ENCODE data around the gene ZC3H12C. TPM values are rescaled to one million over a fixed set of nuclear protein-coding genes. Genes with fewer than 3 reads are reported as not detected.

ZC3H12C gene
- total RNA-seq, 1 donor from 2014 or later = 10.2 TPM

- Histone ChIP-seq H3K27me3 (ENCODE audit: control insufficient read depth, insufficient read depth, low read length) (no peaks in the 10 kb centered on the region), H3K36me3 (ENCODE audit: control insufficient read depth, insufficient read depth, low read length) (no peaks in the 10 kb centered on the region), H3K4me3 (ENCODE audit: low read depth, low read length) (no peak overlapping the region)
- no peak for TF ChIP-seq CTCF (IDR thresholded peaks at IDR 0.05; ENCODE audit: insufficient read depth, low read length, poor library complexity, severe bottlenecking)
- no peak for DNase-seq (ENCODE audit: low read depth)
Measured at GRCh38 chr11:110074499-110074898, 18.7 kb upstream of the ZC3H12C start.

- DNase-seq (ENCODE audit: low read depth) = no peak
- Histone ChIP-seq H3K4me3 (ENCODE audit: low read depth, low read length) (no peak overlapping the region), H3K27me3 (ENCODE audit: control insufficient read depth, insufficient read depth, low read length) (no peaks in the 10 kb centered on the region), H3K36me3 (ENCODE audit: control insufficient read depth, insufficient read depth, low read length) (no peaks in the 10 kb centered on the region)
- TF ChIP-seq CTCF (IDR thresholded peaks at IDR 0.05; ENCODE audit: insufficient read depth, low read length, poor library complexity, severe bottlenecking) = no peak
Measured at GRCh38 chr11:110075105-110075846, 17.9 kb upstream of the ZC3H12C start.

- no peak for TF ChIP-seq CTCF (IDR thresholded peaks at IDR 0.05; ENCODE audit: insufficient read depth, low read length, poor library complexity, severe bottlenecking)
- Histone ChIP-seq H3K4me3 (ENCODE audit: low read depth, low read length) (no peak overlapping the region), H3K27me3 (ENCODE audit: control insufficient read depth, insufficient read depth, low read length) (no peaks in the 10 kb centered on the region), H3K36me3 (ENCODE audit: control insufficient read depth, insufficient read depth, low read length) (no peaks in the 10 kb centered on the region)
- no peak for DNase-seq (ENCODE audit: low read depth)
Measured at GRCh38 chr11:110075847-110076208, 17.4 kb upstream of the ZC3H12C start.

GRCh38 chr11:110076371-110076965 is 16.7 kb upstream of the ZC3H12C start:
- no peak for DNase-seq (ENCODE audit: low read depth)

GRCh38 chr11:110077346-110077745 is 15.8 kb upstream of the ZC3H12C start:
- Histone ChIP-seq H3K27me3 (ENCODE audit: control insufficient read depth, insufficient read depth, low read length) (no peaks in the 10 kb centered on the region), H3K4me3 (ENCODE audit: low read depth, low read length) (no peak overlapping the region), H3K36me3 (ENCODE audit: control insufficient read depth, insufficient read depth, low read length) (no peaks in the 10 kb centered on the region)
- DNase-seq (ENCODE audit: low read depth) = no peak
- no peak for TF ChIP-seq CTCF (IDR thresholded peaks at IDR 0.05; ENCODE audit: insufficient read depth, low read length, poor library complexity, severe bottlenecking)

More at GRCh38 chr11:110076371-110076965, 16.7 kb upstream of the ZC3H12C start:
- Histone ChIP-seq H3K36me3 (ENCODE audit: control insufficient read depth, insufficient read depth, low read length) (no peaks in the 10 kb centered on the region), H3K4me3 (ENCODE audit: low read depth, low read length) (no peak overlapping the region), H3K27me3 (ENCODE audit: control insufficient read depth, insufficient read depth, low read length) (no peaks in the 10 kb centered on the region)
- TF ChIP-seq CTCF (IDR thresholded peaks at IDR 0.05; ENCODE audit: insufficient read depth, low read length, poor library complexity, severe bottlenecking) = no peak

Data from kidney epithelial cell (primary cell).